HepG2 (cell line): ENCODE measurements around the gene DLST. TPM values are rescaled to one million over a fixed set of nuclear protein-coding genes. Genes with fewer than 3 reads are reported as not detected.

ENCODE experiments used
- FOXP1 ChIP-seq, 2 experiments: fragments of 450-650 bp in 1 of 2; IDR thresholded peaks; 2 replicates each; pipeline ENCODE4 v1.6.1; 2017 to 2018; ENCODE audit warnings: antibody characterized with exemption in 1 of 2
- HDAC6 ChIP-seq: fragments of 200-600 bp; sonication (generic); IDR thresholded peaks from 2 replicates; pipeline ENCODE4 v1.7.0; 2017; ENCODE audit warnings: mild to moderate bottlenecking, antibody characterized with exemption, low read length, low read depth
- HNRNPL ChIP-seq: fragments of 200-400 bp; formaldehyde crosslinking; IDR thresholded peaks from 2 replicates; pipeline ENCODE4 v1.6.1; 2017; ENCODE audit warnings: mild to moderate bottlenecking, low read depth, low read length
- ISL2 ChIP-seq: sonication (generic); formaldehyde crosslinking; IDR thresholded peaks from 2 replicates; pipeline ENCODE4 v1.5.0; 2020; ENCODE audit warnings: missing genetic modification reagents
- KLF15 ChIP-seq: sonication (generic); formaldehyde crosslinking; IDR thresholded peaks from 2 replicates; pipeline ENCODE4 v1.8.1; 2023; ENCODE audit warnings: borderline replicate concordance, mild to moderate bottlenecking, inconsistent platforms, missing genetic modification reagents, mixed read lengths
- MAFK ChIP-seq, 2 experiments: IDR thresholded peaks in 1 of 2; conservative IDR thresholded peaks in 1 of 2; 2 replicates each; pipeline ENCODE4 v1.6.1; 2011; ENCODE audit warnings: improper control_type of control experiment in 2 of 2, low read length in 2 of 2
- MYNN ChIP-seq: sonication (generic); formaldehyde crosslinking; IDR thresholded peaks from 2 replicates; pipeline ENCODE4 v1.4.0; 2020; ENCODE audit warnings: mild to moderate bottlenecking, low read depth, missing genetic modification reagents
- NFKB2 ChIP-seq: sonication (generic); formaldehyde crosslinking; IDR thresholded peaks from 2 replicates; pipeline ENCODE4 v1.4.0; 2020; ENCODE audit warnings: missing genetic modification reagents, borderline replicate concordance
- NFKBIZ ChIP-seq: IDR thresholded peaks from 2 replicates; pipeline ENCODE4 v1.6.1; 2018; ENCODE audit warnings: missing genetic modification reagents, missing compliant biosample characterization
- SPEN ChIP-seq: sonication (generic); formaldehyde crosslinking; IDR thresholded peaks from 2 replicates; pipeline ENCODE4 v1.5.1; 2020; ENCODE audit warnings: low read depth, mild to moderate bottlenecking, missing genetic modification reagents
- TGIF2 ChIP-seq: IDR thresholded peaks from 2 replicates; pipeline ENCODE4 v1.6.1; 2016; ENCODE audit warnings: control low read depth, missing compliant biosample characterization
- TRIM24 ChIP-seq: sonication (generic); formaldehyde crosslinking; IDR thresholded peaks from 2 replicates; pipeline ENCODE4 v1.8.0; 2022; ENCODE audit warnings: mild to moderate bottlenecking, missing genetic modification reagents
- ZBTB8A ChIP-seq: sonication (generic); formaldehyde crosslinking; IDR thresholded peaks from 2 replicates; pipeline ENCODE4 v1.4.0; 2020; ENCODE audit warnings: mild to moderate bottlenecking, low read depth, missing genetic modification reagents, borderline replicate concordance
- ZC3H13 ChIP-seq: sonication (generic); formaldehyde crosslinking; IDR thresholded peaks from 2 replicates; pipeline ENCODE4 v1.8.1; 2023; ENCODE audit warnings: mild to moderate bottlenecking, missing genetic modification reagents, moderate library complexity
- ZNF225 ChIP-seq: sonication (generic); formaldehyde crosslinking; IDR thresholded peaks from 2 replicates; pipeline ENCODE4 v1.4.0; 2020; ENCODE audit warnings: mild to moderate bottlenecking, missing genetic modification reagents
- ZNF562 ChIP-seq: sonication (generic); formaldehyde crosslinking; IDR thresholded peaks from 2 replicates; pipeline ENCODE4 v1.8.0; 2022; ENCODE audit warnings: missing genetic modification reagents, borderline replicate concordance
- ZNF747 ChIP-seq: sonication (generic); formaldehyde crosslinking; IDR thresholded peaks from 2 replicates; pipeline ENCODE4 v1.8.1; 2023; ENCODE audit warnings: missing genetic modification reagents, mild to moderate bottlenecking, borderline replicate concordance
- ZNF761 ChIP-seq: sonication (generic); formaldehyde crosslinking; conservative IDR thresholded peaks from 2 replicates; pipeline ENCODE4 v1.4.0; 2020; ENCODE audit warnings: mild to moderate bottlenecking, missing genetic modification reagents
- ZNF792 ChIP-seq: IDR thresholded peaks from 2 replicates; pipeline ENCODE4 v1.6.1; 2016
- ZNF878 ChIP-seq: sonication (generic); formaldehyde crosslinking; IDR thresholded peaks from 2 replicates; pipeline ENCODE4 v1.8.1; 2023; ENCODE audit warnings: mild to moderate bottlenecking, missing genetic modification reagents, moderate library complexity
- polyA plus RNA-seq, 8 experiments: library from polyadenylated mRNA; depleted of rRNA in 3 of 8; stranded (reverse) in 7 of 8; unstranded in 1 of 8; fragments of >200 nt; fragmentation: Illumina TruSeq in 4 of 8; extraction: Trizol in 4 of 8; gene quantifications; 2 replicates each; pipeline versions ENCODE4 v1.2.1 to v1.2.3, GENCODE V29; 2011 to 2016; ENCODE audit warnings: low read depth in 4 of 8, missing spikeins in 1 of 8, mixed read lengths in 1 of 8; ENCODE audit not compliant: insufficient read depth in 1 of 8
- total RNA-seq, 5 experiments: library from RNA; depleted of rRNA; stranded (reverse); fragments of >200 nt; fragmentation: Illumina TruSeq; extraction: Trizol; gene quantifications; 2 replicates each; pipeline ENCODE4 v1.2.3, GENCODE V29; 2016; ENCODE audit warnings: low read depth in 1 of 5
- TF ChIP-seq, protein P1 (sequence below): sonication (generic); formaldehyde crosslinking; IDR thresholded peaks from 2 replicates; pipeline ENCODE4 v1.5.0; 2020; ENCODE audit warnings: missing genetic modification reagents, mild to moderate bottlenecking, borderline replicate concordance
- TF ChIP-seq, protein P2 (sequence below): sonication (generic); formaldehyde crosslinking; IDR thresholded peaks from 2 replicates; pipeline ENCODE4 v1.4.0; 2020; ENCODE audit warnings: missing genetic modification reagents, borderline replicate concordance
- TF ChIP-seq, protein P3 (sequence below): sonication (generic); formaldehyde crosslinking; IDR thresholded peaks from 2 replicates; pipeline ENCODE4 v1.5.0; 2020; ENCODE audit warnings: mild to moderate bottlenecking, missing genetic modification reagents

DLST gene
- total and polyA plus RNA-seq, 2 of the 13 experiments (the other 11 are each of a cell fraction or from before 2014, with no cell fraction given), result 56.5 to 94.3 TPM

DNA sequence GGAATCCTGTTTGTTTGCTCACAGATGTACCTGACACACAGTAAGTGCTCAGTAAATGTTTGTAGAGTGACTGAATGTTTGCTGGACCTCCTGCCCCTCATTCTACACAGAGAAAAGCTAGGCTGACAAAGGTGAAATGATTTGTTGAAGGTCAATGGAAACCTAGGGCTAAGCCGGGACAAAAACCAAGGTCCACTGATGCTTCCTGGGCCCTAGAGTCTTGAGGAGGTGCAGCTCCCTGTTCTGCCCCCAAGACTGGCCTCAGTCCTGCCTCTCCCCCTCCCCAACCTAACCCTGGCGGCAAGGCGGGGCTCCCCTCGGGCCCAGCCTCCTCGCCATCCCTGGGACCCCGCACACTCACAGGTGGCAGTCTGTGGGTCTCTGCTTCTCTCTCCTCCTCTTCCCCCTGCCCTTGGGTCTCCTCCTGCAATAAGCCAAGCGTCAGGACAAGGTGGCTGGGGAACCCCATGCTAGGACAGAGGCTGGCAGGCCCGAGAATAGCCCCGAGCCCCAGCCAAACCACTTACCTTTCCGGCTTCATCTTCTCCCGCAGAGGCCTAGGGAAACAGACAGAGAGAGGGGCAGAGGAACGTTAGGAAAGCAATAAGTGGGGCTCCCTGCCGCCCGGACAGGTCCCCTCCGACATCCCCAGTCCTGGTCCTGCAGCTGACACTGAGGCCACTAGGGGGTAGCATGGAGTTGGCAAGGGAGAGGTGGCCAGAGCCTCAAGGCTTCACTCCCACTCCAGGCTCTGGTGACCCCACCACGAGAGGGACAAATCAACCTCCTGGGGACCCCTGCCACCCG, 64.3 kb downstream of the DLST start (continued):
- no peak for TF ChIP-seq ZNF792 (CRISPR knock-in tag)
- TF ChIP-seq ZC3H13 (CRISPR knock-in tag), result no peak
- 0 out of 2 replicates have a peak, but pooled peaks have one; percentile 28 for TF ChIP-seq HNRNPL
- no peak for TF ChIP-seq NFKBIZ (CRISPR knock-in tag)
- TF ChIP-seq SPEN, result no peak
- no peak for TF ChIP-seq TGIF2
- TF ChIP-seq, protein P1, sequence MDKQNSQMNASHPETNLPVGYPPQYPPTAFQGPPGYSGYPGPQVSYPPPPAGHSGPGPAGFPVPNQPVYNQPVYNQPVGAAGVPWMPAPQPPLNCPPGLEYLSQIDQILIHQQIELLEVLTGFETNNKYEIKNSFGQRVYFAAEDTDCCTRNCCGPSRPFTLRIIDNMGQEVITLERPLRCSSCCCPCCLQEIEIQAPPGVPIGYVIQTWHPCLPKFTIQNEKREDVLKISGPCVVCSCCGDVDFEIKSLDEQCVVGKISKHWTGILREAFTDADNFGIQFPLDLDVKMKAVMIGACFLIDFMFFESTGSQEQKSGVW, result no peak
- no peak for TF ChIP-seq ZBTB8A
- TF ChIP-seq MYNN, result no peak
- TF ChIP-seq, protein P2, sequence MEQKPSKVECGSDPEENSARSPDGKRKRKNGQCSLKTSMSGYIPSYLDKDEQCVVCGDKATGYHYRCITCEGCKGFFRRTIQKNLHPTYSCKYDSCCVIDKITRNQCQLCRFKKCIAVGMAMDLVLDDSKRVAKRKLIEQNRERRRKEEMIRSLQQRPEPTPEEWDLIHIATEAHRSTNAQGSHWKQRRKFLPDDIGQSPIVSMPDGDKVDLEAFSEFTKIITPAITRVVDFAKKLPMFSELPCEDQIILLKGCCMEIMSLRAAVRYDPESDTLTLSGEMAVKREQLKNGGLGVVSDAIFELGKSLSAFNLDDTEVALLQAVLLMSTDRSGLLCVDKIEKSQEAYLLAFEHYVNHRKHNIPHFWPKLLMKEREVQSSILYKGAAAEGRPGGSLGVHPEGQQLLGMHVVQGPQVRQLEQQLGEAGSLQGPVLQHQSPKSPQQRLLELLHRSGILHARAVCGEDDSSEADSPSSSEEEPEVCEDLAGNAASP (CRISPR knock-in tag), result peak; percentile 60; the same call in 1 of the 2 replicates
- TF ChIP-seq MAFK (conservative IDR thresholded peaks at IDR 0.05 in 1 of 2, IDR thresholded peaks at IDR 0.05 in 1 of 2; ENCODE audit: low read length in 2 of 2), result no peak
- TF ChIP-seq FOXP1 (IDR thresholded peaks at IDR 0.05), result 0 out of 2 replicates have a peak, but pooled peaks have one; percentile 37
- peak; percentile 71 for TF ChIP-seq FOXP1 (CRISPR knock-in tag; IDR thresholded peaks at IDR 0.05)
- no peak for TF ChIP-seq ZNF747
- TF ChIP-seq ISL2 (CRISPR knock-in tag), result no peak
- no peak for TF ChIP-seq ZNF761 (CRISPR knock-in tag)
- TF ChIP-seq ZNF562, result no peak
- no peak for TF ChIP-seq HDAC6
- no peak for TF ChIP-seq TRIM24
- TF ChIP-seq, protein P3, sequence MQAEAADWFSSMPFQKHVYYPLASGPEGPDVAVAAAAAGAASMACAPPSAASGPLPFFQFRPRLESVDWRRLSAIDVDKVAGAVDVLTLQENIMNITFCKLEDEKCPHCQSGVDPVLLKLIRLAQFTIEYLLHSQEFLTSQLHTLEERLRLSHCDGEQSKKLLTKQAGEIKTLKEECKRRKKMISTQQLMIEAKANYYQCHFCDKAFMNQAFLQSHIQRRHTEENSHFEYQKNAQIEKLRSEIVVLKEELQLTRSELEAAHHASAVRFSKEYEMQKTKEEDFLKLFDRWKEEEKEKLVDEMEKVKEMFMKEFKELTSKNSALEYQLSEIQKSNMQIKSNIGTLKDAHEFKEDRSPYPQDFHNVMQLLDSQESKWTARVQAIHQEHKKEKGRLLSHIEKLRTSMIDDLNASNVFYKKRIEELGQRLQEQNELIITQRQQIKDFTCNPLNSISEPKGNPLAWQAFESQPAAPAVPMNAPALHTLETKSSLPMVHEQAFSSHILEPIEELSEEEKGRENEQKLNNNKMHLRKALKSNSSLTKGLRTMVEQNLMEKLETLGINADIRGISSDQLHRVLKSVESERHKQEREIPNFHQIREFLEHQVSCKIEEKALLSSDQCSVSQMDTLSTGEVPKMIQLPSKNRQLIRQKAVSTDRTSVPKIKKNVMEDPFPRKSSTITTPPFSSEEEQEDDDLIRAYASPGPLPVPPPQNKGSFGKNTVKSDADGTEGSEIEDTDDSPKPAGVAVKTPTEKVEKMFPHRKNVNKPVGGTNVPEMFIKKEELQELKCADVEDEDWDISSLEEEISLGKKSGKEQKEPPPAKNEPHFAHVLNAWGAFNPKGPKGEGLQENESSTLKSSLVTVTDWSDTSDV (CRISPR knock-in tag), result 0 out of 2 replicates have a peak, but pooled peaks have one; percentile 46
- peak; percentile 58; the same call in 1 of the 2 replicates for TF ChIP-seq NFKB2
- TF ChIP-seq ZNF878 (CRISPR knock-in tag), result no peak
- TF ChIP-seq KLF15 (CRISPR knock-in tag), result no peak
- no peak for TF ChIP-seq ZNF225 (CRISPR knock-in tag)
